ENCODE data around the gene DRGX.

DRGX gene

GRCh38 chr10:49361735-49362568 lies 33.9 kb downstream of the DRGX start:
- Histone ChIP-seq H3K27ac (replicated peaks) (no peak overlapping the region), H3K27me3 (ENCODE audit: insufficient read depth, poor library complexity, severe bottlenecking) (no peaks in the 10 kb centered on the region), H3K4me3 (replicated peaks; ENCODE audit: insufficient read depth, low read length) (no peak overlapping the region)
- TF ChIP-seq POLR2AphosphoS5 (IDR thresholded peaks at IDR 0.05; ENCODE audit: low read depth) = no peak
- TF ChIP-seq, protein P1, sequence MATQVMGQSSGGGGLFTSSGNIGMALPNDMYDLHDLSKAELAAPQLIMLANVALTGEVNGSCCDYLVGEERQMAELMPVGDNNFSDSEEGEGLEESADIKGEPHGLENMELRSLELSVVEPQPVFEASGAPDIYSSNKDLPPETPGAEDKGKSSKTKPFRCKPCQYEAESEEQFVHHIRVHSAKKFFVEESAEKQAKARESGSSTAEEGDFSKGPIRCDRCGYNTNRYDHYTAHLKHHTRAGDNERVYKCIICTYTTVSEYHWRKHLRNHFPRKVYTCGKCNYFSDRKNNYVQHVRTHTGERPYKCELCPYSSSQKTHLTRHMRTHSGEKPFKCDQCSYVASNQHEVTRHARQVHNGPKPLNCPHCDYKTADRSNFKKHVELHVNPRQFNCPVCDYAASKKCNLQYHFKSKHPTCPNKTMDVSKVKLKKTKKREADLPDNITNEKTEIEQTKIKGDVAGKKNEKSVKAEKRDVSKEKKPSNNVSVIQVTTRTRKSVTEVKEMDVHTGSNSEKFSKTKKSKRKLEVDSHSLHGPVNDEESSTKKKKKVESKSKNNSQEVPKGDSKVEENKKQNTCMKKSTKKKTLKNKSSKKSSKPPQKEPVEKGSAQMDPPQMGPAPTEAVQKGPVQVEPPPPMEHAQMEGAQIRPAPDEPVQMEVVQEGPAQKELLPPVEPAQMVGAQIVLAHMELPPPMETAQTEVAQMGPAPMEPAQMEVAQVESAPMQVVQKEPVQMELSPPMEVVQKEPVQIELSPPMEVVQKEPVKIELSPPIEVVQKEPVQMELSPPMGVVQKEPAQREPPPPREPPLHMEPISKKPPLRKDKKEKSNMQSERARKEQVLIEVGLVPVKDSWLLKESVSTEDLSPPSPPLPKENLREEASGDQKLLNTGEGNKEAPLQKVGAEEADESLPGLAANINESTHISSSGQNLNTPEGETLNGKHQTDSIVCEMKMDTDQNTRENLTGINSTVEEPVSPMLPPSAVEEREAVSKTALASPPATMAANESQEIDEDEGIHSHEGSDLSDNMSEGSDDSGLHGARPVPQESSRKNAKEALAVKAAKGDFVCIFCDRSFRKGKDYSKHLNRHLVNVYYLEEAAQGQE (IDR thresholded peaks at IDR 0.05; ENCODE audit: insufficient replicate concordance, low read depth) = no peak
- TF ChIP-seq CTCF (IDR thresholded peaks at IDR 0.05; ENCODE audit: insufficient read depth, low read length) = no peak
- no peak for TF ChIP-seq GABPA (IDR thresholded peaks at IDR 0.05; ENCODE audit: low read depth)
- no peak for TF ChIP-seq SPI1 (IDR thresholded peaks at IDR 0.05; ENCODE audit: borderline replicate concordance, low read depth)
- DNase-seq (ENCODE audit: low read depth in 1 of 2, low spot score in 1 of 2) = no peak

DNA sequence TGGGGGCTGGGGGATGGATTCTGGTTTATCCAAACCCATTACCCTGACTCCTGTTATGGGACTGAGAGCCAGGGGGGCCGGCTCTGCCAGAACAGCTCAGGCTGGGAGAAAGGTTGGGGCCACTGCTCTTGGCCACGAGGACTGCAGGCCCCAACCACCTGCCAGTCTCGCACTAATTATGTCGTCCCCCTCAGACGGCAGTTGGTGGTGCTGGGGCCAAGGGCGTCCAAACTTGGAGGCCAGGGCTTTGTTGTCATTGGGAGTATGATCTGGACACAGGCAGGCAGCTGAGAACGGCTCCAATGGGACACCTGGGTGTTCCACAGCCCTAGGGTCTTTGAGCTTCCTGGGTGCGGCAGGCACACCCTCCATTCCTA lies 34.7 kb downstream of the DRGX start:
- no peak overlapping the region for H3K4me3 ChIP-seq (replicated peaks; ENCODE audit: insufficient read depth, low read length)
- no peak for DNase-seq (ENCODE audit: low read depth in 1 of 2, low spot score in 1 of 2)
- TF ChIP-seq GABPA (IDR thresholded peaks at IDR 0.05; ENCODE audit: low read depth) = no peak
- TF ChIP-seq CTCF (IDR thresholded peaks at IDR 0.05; ENCODE audit: insufficient read depth, low read length) = no peak
- TF ChIP-seq SPI1 (IDR thresholded peaks at IDR 0.05; ENCODE audit: borderline replicate concordance, low read depth) = no peak
- TF ChIP-seq, protein P1 (IDR thresholded peaks at IDR 0.05; ENCODE audit: insufficient replicate concordance, low read depth) = no peak
- TF ChIP-seq POLR2AphosphoS5 (IDR thresholded peaks at IDR 0.05; ENCODE audit: low read depth) = no peak
- H3K27ac ChIP-seq (replicated peaks) = no peak overlapping the region
- no peaks in the 10 kb centered on the region for H3K27me3 ChIP-seq (ENCODE audit: insufficient read depth, poor library complexity, severe bottlenecking)

GRCh38 chr10:49360271-49361177 lies 35.4 kb downstream of the DRGX start:
- DNase-seq (ENCODE audit: low read depth in 1 of 2, low spot score in 1 of 2) = peak; percentile 48 to 72

More at GRCh38 chr10:49360271-49361177, 35.4 kb downstream of the DRGX start:
- no peaks in the 10 kb centered on the region for H3K27me3 ChIP-seq (ENCODE audit: insufficient read depth, poor library complexity, severe bottlenecking)
- peak; percentile 37; the same call in 1 of the 2 replicates for TF ChIP-seq SPI1 (IDR thresholded peaks at IDR 0.05; ENCODE audit: borderline replicate concordance, low read depth)
- TF ChIP-seq POLR2AphosphoS5 (IDR thresholded peaks at IDR 0.05; ENCODE audit: low read depth) = peak; percentile 95
- TF ChIP-seq GABPA (IDR thresholded peaks at IDR 0.05; ENCODE audit: low read depth) = no peak
- peak overlapping the region; percentile 57 for H3K27ac ChIP-seq (replicated peaks)
- no peak overlapping the region for H3K4me3 ChIP-seq (replicated peaks; ENCODE audit: insufficient read depth, low read length)
